Cardiac fibroblast (primary cell): ENCODE results near the gene IL31.

Source experiments
- DNase-seq, 2 donors: peaks; one replicate each; pipeline versions ENCODE4 v3.0.0 to v3.0.0-alpha.2; 2010; ENCODE audit warnings: low read depth in 2 of 2
- H3K4me3 ChIP-seq, 2 donors: replicated peaks in 1 of 2; 1 replicate in 1 of 2; 2 replicates in 1 of 2; pipeline ENCODE4 v1.5.1; 2011; ENCODE audit warnings: low read depth in 2 of 2, low read length in 2 of 2, mild to moderate bottlenecking in 2 of 2, moderate library complexity in 1 of 2
- CTCF ChIP-seq: IDR thresholded peaks from one replicate; pipeline ENCODE4 v1.5.1; 2011; ENCODE audit warnings: low read depth, mild to moderate bottlenecking, low read length, inconsistent platforms

Gene IL31

GRCh38 chr12:122139266-122139665 lies 34.8 kb downstream of the IL31 start:
- TF ChIP-seq CTCF, result no peak
- no peak for DNase-seq
- H3K4me3 ChIP-seq, result no peak overlapping the region

- H3K4me3 ChIP-seq, result no peak overlapping the region
- TF ChIP-seq CTCF, result no peak
- no peak for DNase-seq
These were observed 35.4 kb downstream of the IL31 start for GRCh38 chr12:122138616-122139015.

GRCh38 chr12:122138181-122138580 lies 35.8 kb downstream of the IL31 start:
- H3K4me3 ChIP-seq, result no peak overlapping the region
- no peak for TF ChIP-seq CTCF
- no peak for DNase-seq

- TF ChIP-seq CTCF, result no peak
- no peak overlapping the region for H3K4me3 ChIP-seq
- no peak for DNase-seq
These were observed 36.3 kb downstream of the IL31 start for GRCh38 chr12:122137681-122138080.

DNA sequence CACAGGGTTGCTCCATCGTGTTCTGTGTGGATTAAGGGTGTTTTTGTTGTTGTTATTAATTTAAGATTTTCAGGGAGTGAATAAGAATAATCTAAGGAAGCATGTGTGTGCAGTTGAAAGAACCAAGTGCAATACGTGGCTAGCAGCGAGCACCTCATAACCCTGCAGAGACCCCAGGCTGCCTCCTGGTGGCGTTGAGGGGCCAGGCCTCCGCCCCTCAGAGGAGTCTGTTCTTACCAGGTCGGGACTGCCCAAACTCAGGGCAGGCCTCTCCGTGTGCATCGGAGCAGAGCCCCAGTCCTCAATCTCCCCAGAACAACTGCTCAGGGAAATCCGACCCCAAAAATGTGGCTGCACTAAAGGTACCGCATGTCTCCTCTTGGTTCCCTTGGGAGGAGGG lies 36.8 kb downstream of the IL31 start:
- peak; percentile 16 for TF ChIP-seq CTCF
- DNase-seq, result no peak
- no peak overlapping the region for H3K4me3 ChIP-seq

DNA sequence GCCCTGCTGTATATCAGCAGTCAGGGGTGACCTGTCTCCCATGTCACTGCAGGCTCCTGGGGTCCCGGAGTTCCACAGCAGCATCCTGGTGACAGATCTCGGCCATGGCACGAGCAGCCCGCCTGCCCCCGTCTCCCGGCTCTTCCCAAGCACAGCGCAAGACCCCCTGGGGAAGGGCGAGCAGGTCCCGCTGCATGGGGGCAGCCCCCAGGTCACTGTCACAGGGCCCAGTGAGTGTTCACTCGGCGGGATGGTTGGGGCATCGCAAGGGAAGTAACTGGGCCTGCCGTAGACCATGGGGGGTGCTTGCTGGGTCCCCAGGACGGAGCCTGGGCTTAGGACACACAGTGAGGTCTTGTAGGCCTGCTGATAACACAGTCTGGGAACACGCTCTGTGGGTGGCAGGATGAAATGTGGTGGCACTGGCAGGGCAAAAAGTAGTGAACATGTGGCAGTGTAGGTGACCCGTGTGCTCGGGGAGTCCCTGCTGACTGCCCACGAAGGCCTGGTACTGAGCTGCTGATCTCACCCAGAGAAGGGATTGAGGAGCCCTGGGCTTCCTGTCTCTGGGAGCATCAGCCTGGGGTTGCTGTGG lies 38.5 kb downstream of the IL31 start:
- no peak for TF ChIP-seq CTCF
- no peak for DNase-seq
- H3K4me3 ChIP-seq, result no peak overlapping the region

DNA sequence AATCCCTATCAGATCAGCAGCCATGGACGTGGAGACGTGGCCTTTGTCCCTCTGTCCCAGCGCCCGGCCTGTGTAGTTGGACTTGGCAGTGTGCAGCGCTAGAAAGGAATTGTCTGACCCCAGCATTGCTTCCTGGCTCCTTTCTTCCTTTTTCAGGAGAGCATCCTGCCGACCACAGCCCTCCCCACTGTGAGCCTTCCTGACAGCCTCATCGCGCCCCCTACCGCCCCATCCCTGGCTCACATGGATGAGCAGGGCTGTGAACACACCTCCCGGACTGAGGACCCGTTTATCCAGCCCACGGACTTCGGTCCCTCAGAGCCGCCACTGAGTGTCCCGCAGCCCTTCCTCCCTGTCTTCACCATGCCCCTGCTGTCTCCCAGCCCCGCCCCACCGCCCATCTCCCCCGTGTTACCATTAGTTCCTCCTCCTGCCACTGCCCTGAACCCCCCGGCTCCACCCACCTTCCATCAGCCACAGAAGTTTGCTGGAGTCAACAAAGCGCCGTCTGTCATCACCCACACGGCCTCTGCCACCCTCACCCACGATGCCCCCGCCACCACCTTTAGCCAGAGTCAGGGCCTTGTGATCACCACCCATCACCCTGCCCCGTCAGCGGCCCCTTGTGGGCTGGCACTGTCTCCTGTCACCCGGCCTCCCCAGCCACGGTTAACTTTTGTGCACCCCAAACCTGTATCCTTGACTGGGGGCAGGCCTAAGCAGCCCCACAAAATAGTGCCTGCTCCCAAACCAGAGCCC lies 40.6 kb downstream of the IL31 start:
- H3K4me3 ChIP-seq, result no peak overlapping the region
- no peak for TF ChIP-seq CTCF

More for the DNA sequence above, 40.6 kb downstream of the IL31 start:
- no peak for DNase-seq
